Mesendoderm (in vitro differentiated cells): ENCODE results near the gene ADARB2.

Experiments used
- DNase-seq: peaks from one replicate; pipeline ENCODE4 v3.0.0; 2013
- H2AK5ac ChIP-seq: 2 replicates; pipeline ENCODE4 v1.6.1; 2013; ENCODE audit warnings: low read length, inconsistent platforms
- H2BK120ac ChIP-seq: 2 replicates; pipeline ENCODE4 v1.6.1; 2013; ENCODE audit warnings: low read depth, mild to moderate bottlenecking, low read length, moderate library complexity, mixed read lengths
- H2BK15ac ChIP-seq: replicated peaks from 2 replicates; pipeline ENCODE4 v1.6.1; 2013; ENCODE audit warnings: low read depth, mild to moderate bottlenecking, moderate library complexity
- H2BK5ac ChIP-seq: 2 replicates; pipeline ENCODE4 v1.6.1; 2013; ENCODE audit warnings: low read length, inconsistent platforms
- H3K18ac ChIP-seq: 2 replicates; pipeline ENCODE4 v1.6.1; 2013; ENCODE audit warnings: mild to moderate bottlenecking, low read length, mixed read lengths
- H3K23ac ChIP-seq: one replicate; pipeline ENCODE4 v1.6.1; 2013; ENCODE audit warnings: low read length
- H3K27ac ChIP-seq: 2 replicates; pipeline ENCODE4 v1.5.1; 2013; ENCODE audit warnings: low read depth, mild to moderate bottlenecking, inconsistent platforms, low read length, moderate library complexity
- H3K27me3 ChIP-seq: 2 replicates; pipeline ENCODE4 v1.6.1; 2013; ENCODE audit warnings: low read length, control low read depth, mild to moderate bottlenecking, inconsistent platforms; ENCODE audit not compliant: insufficient read depth, poor library complexity
- H3K36me3 ChIP-seq: 2 replicates; pipeline ENCODE4 v1.6.1; 2013; ENCODE audit warnings: low read length, inconsistent platforms; ENCODE audit not compliant: control insufficient read depth, insufficient read depth
- H3K4ac ChIP-seq: one replicate; pipeline ENCODE4 v1.6.1; 2013; ENCODE audit warnings: low read depth, mild to moderate bottlenecking, low read length, moderate library complexity
- H3K4me1 ChIP-seq: 2 replicates; pipeline ENCODE4 v1.6.1; 2013; ENCODE audit warnings: low read depth, low read length, inconsistent platforms; ENCODE audit not compliant: control insufficient read depth
- H3K4me2 ChIP-seq: 2 replicates; pipeline ENCODE4 v1.6.1; 2013; ENCODE audit warnings: low read length
- H3K4me3 ChIP-seq: 2 replicates; pipeline ENCODE4 v1.5.1; 2013; ENCODE audit warnings: mild to moderate bottlenecking, low read length
- H3K56ac ChIP-seq: one replicate; pipeline ENCODE4 v1.6.1; 2013; ENCODE audit warnings: low read length
- H3K79me1 ChIP-seq: 2 replicates; pipeline ENCODE4 v1.6.1; 2013; ENCODE audit warnings: low read length, inconsistent platforms
- H3K79me2 ChIP-seq: 2 replicates; pipeline ENCODE4 v1.6.1; 2013; ENCODE audit warnings: mild to moderate bottlenecking, low read length; ENCODE audit not compliant: control insufficient read depth, insufficient read depth
- H3K9ac ChIP-seq: 2 replicates; pipeline ENCODE4 v1.6.1; 2013; ENCODE audit warnings: low read length, inconsistent platforms
- H4K5ac ChIP-seq: one replicate; pipeline ENCODE4 v1.6.1; 2013; ENCODE audit warnings: low read length
- H4K8ac ChIP-seq: one replicate; pipeline ENCODE4 v1.6.1; 2013; ENCODE audit warnings: low read depth, mild to moderate bottlenecking, control low read depth, low read length, moderate library complexity
- WGBS: extraction: QIAGEN DNeasy Blood & Tissue Kit; methylation state at CpG from one replicate; pipeline ENCODE4 v1.1.7; 2013; ENCODE audit warnings: low lambda C conversion rate, missing lambda C conversion rate; ENCODE audit not compliant: insufficient coverage; ENCODE audit errors: extremely low coverage; 5-methylcytosine and 5-hydroxymethylcytosine counted together

ADARB2 gene

DNA sequence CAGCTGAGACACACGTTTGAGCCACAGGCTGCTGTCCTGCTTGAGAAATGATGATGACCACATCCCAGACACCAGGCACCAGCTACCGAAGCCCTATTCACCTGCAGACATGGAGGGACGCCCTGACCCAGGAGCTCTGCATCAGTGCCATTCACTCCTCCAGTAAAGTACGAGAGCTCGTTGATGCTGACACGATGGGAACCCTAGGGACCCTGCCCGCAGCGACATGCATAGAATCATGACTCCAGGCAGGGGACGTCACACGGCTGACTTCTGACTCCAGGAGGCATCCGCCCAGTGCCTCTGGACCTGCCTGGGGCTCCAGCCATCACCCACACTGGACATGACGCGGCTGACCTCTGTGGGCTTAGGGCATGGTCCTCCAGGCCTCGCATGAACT, 129.9 kb downstream of the ADARB2 start:
- Histone ChIP-seq H3K79me1 (no peaks in the 10 kb centered on the region), H4K8ac (no peak overlapping the region), H3K18ac (no peak overlapping the region), H3K23ac (no peak overlapping the region), H2BK5ac (no peak overlapping the region), H3K27ac (no peak overlapping the region), H2BK15ac (no peak overlapping the region), H3K4ac (no peak overlapping the region), H4K5ac (no peak overlapping the region), H3K4me2 (no peak overlapping the region), H3K27me3 (no peaks in the 10 kb centered on the region), H3K9ac (no peak overlapping the region), H2AK5ac (no peak overlapping the region), H3K56ac (no peak overlapping the region), H2BK120ac (no peak overlapping the region), H3K36me3 (no peaks in the 10 kb centered on the region), H3K4me1 (no peaks in the 10 kb centered on the region), H3K4me3 (no peak overlapping the region), H3K79me2 (no peaks in the 10 kb centered on the region)
- WGBS = no CpG with 5 or more reads among the region's 14 CpGs
- no peak for DNase-seq

DNA sequence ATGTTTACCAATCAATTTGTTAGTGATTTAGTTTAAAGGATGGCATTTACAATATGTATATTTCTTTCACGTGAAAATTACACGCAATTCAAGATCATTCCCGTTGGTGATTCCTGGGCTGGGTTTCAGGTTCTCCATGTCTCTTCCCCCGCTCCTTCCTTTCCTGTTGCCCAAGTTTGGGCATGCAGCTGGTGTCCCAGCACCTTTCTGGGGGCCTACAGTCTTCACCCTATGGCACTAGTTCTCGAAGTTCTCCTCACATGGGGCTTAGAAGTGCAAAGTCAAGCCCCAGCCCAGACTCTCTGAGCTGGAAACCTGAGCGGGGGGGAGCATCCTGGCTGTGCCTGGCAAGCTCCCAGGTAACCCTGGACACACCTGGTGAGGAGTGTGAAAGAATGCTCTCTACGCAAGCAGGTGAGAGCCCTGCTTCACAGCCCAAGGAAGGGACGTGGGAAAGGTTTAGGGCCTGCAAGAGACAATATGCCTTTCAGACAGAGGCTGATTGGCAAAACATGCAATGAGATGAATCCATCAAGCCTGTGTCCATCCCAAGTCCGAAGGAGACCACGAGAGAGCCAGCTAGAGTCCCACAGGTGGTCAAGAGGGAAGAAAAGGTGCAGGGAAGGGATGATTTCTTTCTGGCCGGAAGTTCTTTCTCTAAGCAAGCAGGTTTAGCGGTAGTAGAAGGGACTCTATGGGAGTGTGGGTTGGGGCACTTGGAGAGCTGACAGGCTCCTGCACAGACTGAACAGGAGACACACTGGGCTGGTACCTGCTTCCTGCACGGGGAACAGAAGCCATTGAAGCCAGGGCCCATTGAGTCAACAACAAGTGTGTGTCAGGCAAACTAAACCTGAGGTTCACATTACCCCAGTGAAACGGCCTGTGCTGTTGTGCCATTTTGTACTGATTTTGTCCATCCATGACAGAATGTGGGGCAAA, 131.1 kb downstream of the ADARB2 start:
- H2BK5ac ChIP-seq = no peak overlapping the region
- H3K27ac ChIP-seq = no peak overlapping the region
- no peak overlapping the region for H2AK5ac ChIP-seq
- no peak overlapping the region for H2BK120ac ChIP-seq
- H3K4me1 ChIP-seq = no peaks in the 10 kb centered on the region
- H3K4me2 ChIP-seq = no peak overlapping the region
- no CpG with 5 or more reads among the region's 14 CpGs for WGBS
- no peak overlapping the region for H3K18ac ChIP-seq
- no peaks in the 10 kb centered on the region for H3K79me2 ChIP-seq
- no peak for DNase-seq
- H3K36me3 ChIP-seq = no peaks in the 10 kb centered on the region
- no peak overlapping the region for H3K23ac ChIP-seq
- no peak overlapping the region for H2BK15ac ChIP-seq
- no peaks in the 10 kb centered on the region for H3K27me3 ChIP-seq
- H4K5ac ChIP-seq = no peak overlapping the region
- H3K4ac ChIP-seq = no peak overlapping the region
- H3K79me1 ChIP-seq = no peaks in the 10 kb centered on the region
- no peak overlapping the region for H4K8ac ChIP-seq
- H3K9ac ChIP-seq = no peak overlapping the region
- H3K4me3 ChIP-seq = no peak overlapping the region
- H3K56ac ChIP-seq = no peak overlapping the region

DNA sequence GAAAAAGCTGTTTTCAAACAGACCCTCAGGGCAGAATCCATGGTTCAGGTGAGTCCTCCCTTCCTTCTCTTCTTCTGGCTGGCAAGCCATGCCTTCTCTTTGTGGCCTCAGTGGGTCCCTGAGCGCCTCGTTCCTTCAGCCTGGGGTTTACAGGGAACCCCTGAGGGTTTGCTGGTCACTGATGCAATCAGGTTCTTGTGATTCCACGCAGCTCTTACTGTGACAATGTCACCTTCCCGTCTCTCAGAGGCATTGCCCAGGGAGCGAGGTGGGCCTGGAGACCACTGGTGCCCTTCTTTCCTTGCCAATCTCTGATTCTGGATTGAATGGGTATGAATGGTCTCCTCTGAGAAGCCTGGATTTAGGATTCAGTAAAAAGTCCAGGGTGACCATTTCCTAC, 132.2 kb downstream of the ADARB2 start:
- Histone ChIP-seq H2BK5ac (no peak overlapping the region), H3K9ac (no peak overlapping the region), H3K4me3 (no peak overlapping the region), H3K36me3 (no peaks in the 10 kb centered on the region), H3K79me2 (no peaks in the 10 kb centered on the region), H4K5ac (no peak overlapping the region), H2AK5ac (no peak overlapping the region), H4K8ac (no peak overlapping the region), H3K4me1 (no peaks in the 10 kb centered on the region), H3K4me2 (no peak overlapping the region), H3K27me3 (no peaks in the 10 kb centered on the region), H3K56ac (no peak overlapping the region), H3K4ac (no peak overlapping the region), H3K79me1 (no peaks in the 10 kb centered on the region), H3K18ac (no peak overlapping the region), H3K23ac (no peak overlapping the region), H2BK15ac (no peak overlapping the region), H2BK120ac (no peak overlapping the region), H3K27ac (no peak overlapping the region)
- no CpG with 5 or more reads among the region's 5 CpGs for whole genome bisulfite sequencing
- DNase-seq = no peak

- Histone ChIP-seq H3K79me2 (no peaks in the 10 kb centered on the region), H3K4me3 (no peak overlapping the region), H3K4me2 (no peak overlapping the region), H2AK5ac (no peak overlapping the region), H4K8ac (no peak overlapping the region), H3K9ac (no peak overlapping the region), H3K23ac (no peak overlapping the region), H3K27ac (no peak overlapping the region), H3K4me1 (no peaks in the 10 kb centered on the region), H2BK120ac (no peak overlapping the region), H4K5ac (no peak overlapping the region), H3K18ac (no peak overlapping the region), H3K79me1 (no peaks in the 10 kb centered on the region), H2BK5ac (no peak overlapping the region), H3K27me3 (no peaks in the 10 kb centered on the region), H3K36me3 (no peaks in the 10 kb centered on the region), H2BK15ac (no peak overlapping the region), H3K56ac (no peak overlapping the region), H3K4ac (no peak overlapping the region)
- WGBS = no CpG with 5 or more reads among the region's 7 CpGs
- DNase-seq = no peak
Measured at GRCh38 chr10:1604246-1604645, 133.1 kb downstream of the ADARB2 start.

DNA sequence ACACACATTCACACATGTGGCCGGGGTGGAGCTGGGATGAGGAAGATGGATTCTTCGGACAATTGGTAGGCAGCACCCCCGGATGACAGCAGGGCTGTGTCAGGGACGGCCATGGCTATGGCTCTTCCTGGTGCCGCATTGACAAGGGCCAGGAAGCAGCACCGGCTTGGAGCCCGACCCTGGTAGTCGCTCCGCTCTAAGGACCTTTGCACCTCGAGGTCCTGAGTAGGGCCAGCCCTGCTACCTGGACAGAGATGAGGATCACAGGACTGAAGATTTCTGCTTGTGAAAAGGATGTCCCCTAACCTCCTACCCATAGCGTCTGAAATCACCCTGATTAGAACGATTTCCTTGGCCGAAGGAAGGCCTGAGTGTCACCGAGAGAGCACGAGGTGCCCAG, 134.1 kb downstream of the ADARB2 start:
- Histone ChIP-seq H3K4me1 (no peaks in the 10 kb centered on the region), H3K27me3 (no peaks in the 10 kb centered on the region), H3K56ac (no peak overlapping the region), H3K4me2 (no peak overlapping the region), H4K8ac (no peak overlapping the region), H3K23ac (no peak overlapping the region), H3K18ac (no peak overlapping the region), H2BK5ac (no peak overlapping the region), H3K4ac (no peak overlapping the region), H3K79me1 (no peaks in the 10 kb centered on the region), H3K36me3 (no peaks in the 10 kb centered on the region), H2BK120ac (no peak overlapping the region), H4K5ac (no peak overlapping the region), H3K4me3 (no peak overlapping the region), H3K79me2 (no peaks in the 10 kb centered on the region), H3K9ac (no peak overlapping the region), H2BK15ac (no peak overlapping the region), H2AK5ac (no peak overlapping the region), H3K27ac (no peak overlapping the region)
- WGBS = no CpG with 5 or more reads among the region's 15 CpGs
- DNase-seq = no peak
